Fibroblast of gingiva (primary cell): Measurements from ENCODE around the gene MRPS18A.
"Not testable (repeated sequence)": the region's sequence is repeated elsewhere in the genome, so short reads cannot be mapped to it uniquely, and the experiment has no call there.

Source experiments
- DNase-seq: peaks from one replicate; pipeline ENCODE4 v3.0.0-alpha.2; 2011; ENCODE audit warnings: low read depth

MRPS18A gene

GRCh38 chr6:43634702-43635303 lies 52.8 kb downstream of the MRPS18A start:
- no peak for DNase-seq

DNA sequence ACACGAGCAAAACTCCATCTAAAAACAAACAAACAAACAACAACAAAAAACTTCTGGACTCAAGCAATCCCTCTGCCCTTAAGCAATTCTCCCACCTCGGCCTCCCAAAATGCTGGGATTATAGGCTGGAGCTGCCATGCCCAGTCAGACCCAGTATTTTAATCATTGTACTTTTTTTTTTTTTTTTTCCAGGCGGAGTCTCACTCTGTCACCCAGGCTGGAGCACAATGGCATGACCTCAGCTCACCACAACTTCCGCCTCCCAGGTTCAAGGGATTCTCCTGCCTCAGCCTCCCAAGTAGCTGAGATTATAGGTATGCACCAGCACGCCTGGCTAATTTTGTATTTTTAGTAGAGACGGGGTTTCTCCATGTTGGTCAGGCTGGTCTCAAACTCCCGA lies 54.6 kb downstream of the MRPS18A start:
- not testable (repeated sequence) for DNase-seq

DNA sequence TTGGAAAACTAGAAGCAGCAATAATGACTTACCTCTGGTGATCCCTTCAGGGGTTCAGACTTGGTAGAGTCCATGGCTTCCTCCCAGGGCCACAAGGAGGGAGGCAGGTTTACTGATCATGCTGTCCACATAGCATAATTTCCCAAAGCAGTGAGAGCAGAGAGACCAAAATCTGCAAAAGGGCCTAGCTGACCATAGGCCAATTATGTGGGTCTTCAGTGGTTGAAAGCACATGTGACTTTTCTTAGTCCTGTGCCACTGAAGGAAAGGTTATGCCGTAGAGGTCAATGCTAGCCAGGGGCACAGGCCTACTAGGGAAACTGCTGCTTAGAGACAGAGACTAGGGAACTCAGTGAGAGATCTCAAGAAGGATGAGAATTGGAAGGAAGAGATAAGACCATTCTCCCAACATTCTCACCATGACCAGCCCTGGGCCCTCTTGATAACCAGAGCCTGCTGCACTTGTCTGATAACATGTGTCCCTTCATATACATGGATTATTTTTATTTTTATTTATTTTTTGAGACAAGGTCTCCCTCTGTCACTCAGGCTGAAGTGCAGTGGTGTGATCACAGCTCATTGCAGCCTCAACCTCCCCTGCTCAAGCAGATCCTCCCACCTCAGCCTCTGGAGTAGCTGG lies 56.5 kb downstream of the MRPS18A start:
- DNase-seq: no peak

GRCh38 chr6:43629505-43630300 lies 57.9 kb downstream of the MRPS18A start:
- peak; percentile 98 for DNase-seq

DNA sequence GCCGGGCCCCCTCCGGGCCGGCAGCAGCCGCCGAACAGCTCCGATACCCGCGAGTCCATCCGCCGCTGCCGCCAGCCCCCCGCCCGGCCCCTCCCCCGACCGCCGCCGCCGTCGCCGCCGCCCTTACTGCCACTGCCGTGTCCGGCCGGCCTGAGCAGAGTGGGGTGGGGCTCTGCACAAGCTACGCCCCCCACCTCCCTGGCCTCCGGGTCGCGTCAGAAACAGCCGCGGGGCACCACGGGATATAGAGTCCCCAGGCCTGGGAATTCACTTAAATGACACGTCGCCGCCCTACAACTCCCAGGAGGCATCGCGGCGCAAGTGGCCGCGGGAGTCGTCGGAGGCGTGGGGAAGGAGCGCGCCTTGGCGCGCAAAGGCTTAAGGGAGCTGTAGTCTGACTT lies 58.5 kb downstream of the MRPS18A start, which contains the start of gene GTPBP2:
Gene GTPBP2 (minus strand): TSS at position 161 of the 401 bp plus-strand sequence. CDS start 102 bp downstream, at position 59.
- DNase-seq: peak; percentile 100

GRCh38 chr6:43628393-43629103 lies 59.0 kb downstream of the MRPS18A start:
- DNase-seq: peak; percentile 47

DNA sequence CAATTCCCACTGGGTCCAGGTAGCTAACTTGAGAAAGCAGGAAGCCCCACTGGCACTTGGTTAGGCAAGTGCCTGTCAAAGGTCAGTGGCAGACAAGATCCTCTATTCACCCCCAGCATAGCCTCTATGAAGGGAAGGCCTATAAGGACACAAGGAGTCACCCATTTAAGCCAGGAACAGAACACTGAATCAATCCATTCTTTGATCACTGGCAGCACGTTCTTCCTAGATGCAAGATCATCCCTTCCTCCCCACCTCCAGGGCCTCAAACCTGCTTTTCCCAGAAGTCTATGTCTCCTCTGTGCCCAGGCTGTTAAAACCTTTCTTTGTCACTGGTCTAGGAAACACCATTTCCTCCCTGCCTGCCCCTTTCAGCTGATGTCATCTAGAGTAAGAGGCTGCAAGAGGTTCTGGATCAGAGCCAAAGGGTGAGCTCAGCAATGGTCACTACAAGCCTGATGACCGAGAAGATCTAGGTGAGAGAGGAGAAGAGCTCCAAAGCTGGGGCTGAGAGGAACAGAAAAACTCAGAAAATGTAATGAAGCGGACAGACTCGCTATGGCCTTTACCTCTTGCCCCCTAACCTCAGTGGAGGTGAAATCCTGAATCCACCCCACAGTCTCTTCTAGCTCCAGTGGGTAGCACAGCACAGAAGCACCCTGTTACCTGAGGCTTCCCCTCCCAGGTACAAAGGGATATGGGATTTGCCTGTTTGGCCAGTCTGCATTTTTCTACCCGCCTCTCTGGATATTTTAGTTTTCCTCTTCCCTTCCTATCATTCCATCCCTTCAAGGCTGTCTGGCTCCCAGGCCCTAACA lies 60.4 kb downstream of the MRPS18A start:
- DNase-seq: peak; percentile 97

GRCh38 chr6:43625393-43625992 lies 62.1 kb downstream of the MRPS18A start:
- no peak for DNase-seq

- no peak for DNase-seq
Measured at GRCh38 chr6:43624786-43625288, 62.8 kb downstream of the MRPS18A start.

- no peak for DNase-seq
Measured at GRCh38 chr6:43623880-43624785, 63.5 kb downstream of the MRPS18A start.

DNA sequence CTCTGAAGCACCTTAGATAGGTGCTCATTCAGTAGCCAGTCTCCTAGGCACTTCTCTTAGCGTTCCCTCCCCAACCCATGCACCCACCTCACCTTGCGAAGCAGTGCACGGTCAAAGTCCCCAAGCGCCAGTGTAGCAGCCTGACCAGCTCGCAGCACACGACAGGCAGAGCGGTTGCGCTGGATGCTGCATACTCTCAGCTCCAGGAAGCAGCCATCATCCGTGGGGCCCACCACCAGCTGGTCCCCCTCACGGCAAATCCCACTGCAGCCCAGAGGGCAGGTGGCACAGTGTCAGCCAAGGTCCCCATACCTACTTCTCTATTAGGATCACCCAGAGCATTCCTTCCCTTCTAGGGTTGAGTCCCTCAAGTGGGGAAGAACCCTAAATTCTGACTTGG lies 65.0 kb downstream of the MRPS18A start:
- DNase-seq: no peak

- no peak for DNase-seq
Measured at GRCh38 chr6:43621836-43622180, 65.8 kb downstream of the MRPS18A start.
